H1 (cell line): Measurements from ENCODE around the gene PTPN18. TPM values are rescaled to one million over a fixed set of nuclear protein-coding genes. Genes with fewer than 3 reads are reported as not detected.

Experiments used
- CTCF ChIA-PET: fragments of 300-600 bp; sonication (Branson Sonifier 250); formaldehyde crosslinking; loops from one replicate; lab custom pipeline; 2021; ENCODE audit not compliant: partially characterized antibody; lab: Charles Lee
- POLR2A ChIA-PET: fragments of 300-600 bp; sonication (Branson Sonifier 250); formaldehyde crosslinking; loops from one replicate; lab custom pipeline; 2021; ENCODE audit warnings: inconsistent platforms; ENCODE audit not compliant: partially characterized antibody; lab: Charles Lee
- DNase-seq, 2 experiments: peaks; one replicate each; pipeline versions ENCODE4 v3.0.0 to v3.0.0-alpha.2; 2010 to 2022; ENCODE audit warnings: low spot score in 2 of 2, low read depth in 1 of 2, mixed read lengths in 1 of 2
- FAIRE-seq: peaks from 2 replicates; lab custom pipeline; 2011; peaks lifted over from hg19 to GRCh38; lab: Jason Lieb, UNC
- H2AFZ ChIP-seq: 2 replicates; pipeline ENCODE4 v1.8.1; 2012; ENCODE audit warnings: low read length, inconsistent platforms
- H2AK5ac ChIP-seq: 2 replicates; pipeline ENCODE4 v1.6.1; 2013; ENCODE audit warnings: low read depth, low read length
- H2BK120ac ChIP-seq: replicated peaks from 2 replicates; pipeline ENCODE3; 2013; ENCODE audit warnings: low read depth, low read length, inconsistent platforms
- H2BK12ac ChIP-seq: 2 replicates; pipeline ENCODE4 v1.6.1; 2013; ENCODE audit warnings: low read depth, low read length
- H2BK15ac ChIP-seq: 2 replicates; pipeline ENCODE4 v1.6.1; 2013; ENCODE audit warnings: low read length
- H2BK20ac ChIP-seq: 2 replicates; pipeline ENCODE4 v1.6.1; 2013; ENCODE audit warnings: low read length
- H2BK5ac ChIP-seq: 2 replicates; pipeline ENCODE4 v1.6.1; 2013; ENCODE audit warnings: low read depth, low read length
- H3K14ac ChIP-seq: 2 replicates; pipeline ENCODE4 v1.6.1; 2013; ENCODE audit warnings: inconsistent platforms; ENCODE audit not compliant: insufficient read length
- H3K18ac ChIP-seq: 2 replicates; pipeline ENCODE4 v1.6.1; 2013; ENCODE audit warnings: low read length; ENCODE audit errors: extremely low read depth
- H3K23ac ChIP-seq: 2 replicates; pipeline ENCODE4 v1.6.1; 2013; ENCODE audit warnings: inconsistent platforms; ENCODE audit not compliant: insufficient read length
- H3K23me2 ChIP-seq: 2 replicates; pipeline ENCODE4 v1.6.1; 2013; ENCODE audit warnings: low read depth, low read length
- H3K27ac ChIP-seq: 2 replicates; pipeline ENCODE4 v1.6.1; 2011; ENCODE audit warnings: low read depth, low read length, inconsistent platforms
- H3K27me3 ChIP-seq, 4 experiments: replicated peaks in 1 of 4; 1 replicate in 1 of 4; 2 replicates in 3 of 4; pipeline versions ENCODE4 v1.6.1 to v1.8.1; 2011 to 2013; ENCODE audit warnings: low read length in 3 of 4, mild to moderate bottlenecking in 3 of 4, inconsistent platforms in 2 of 4, mixed read lengths in 2 of 4, moderate library complexity in 1 of 4; ENCODE audit not compliant: control insufficient read depth in 3 of 4, insufficient read depth in 3 of 4; ENCODE audit errors: extremely low read depth in 1 of 4
- H3K36me3 ChIP-seq, 4 experiments: 2 replicates each; pipeline versions ENCODE4 v1.6.1 to v1.8.1; 2011 to 2013; ENCODE audit warnings: mild to moderate bottlenecking in 4 of 4, low read length in 3 of 4, moderate library complexity in 2 of 4, control low read depth in 1 of 4, inconsistent platforms in 1 of 4; ENCODE audit not compliant: insufficient read depth in 4 of 4, control insufficient read depth in 2 of 4
- H3K4ac ChIP-seq: replicated peaks from 2 replicates; pipeline ENCODE3; 2013; ENCODE audit warnings: low read length, low read depth, mixed read lengths, inconsistent platforms; ENCODE audit not compliant: insufficient read length
- H3K4me1 ChIP-seq, 4 experiments: replicated peaks in 1 of 4; 1 replicate in 1 of 4; 2 replicates in 3 of 4; pipeline versions ENCODE4 v1.6.1 to v1.8.1; 2011 to 2013; ENCODE audit warnings: low read length in 3 of 4, inconsistent platforms in 2 of 4, mixed read lengths in 1 of 4; ENCODE audit not compliant: insufficient read depth in 4 of 4, control insufficient read depth in 3 of 4
- H3K4me2 ChIP-seq, 2 experiments: 2 replicates each; pipeline versions ENCODE4 v1.6.1 to v1.8.1; 2011 to 2013; ENCODE audit warnings: low read depth in 2 of 2, low read length in 2 of 2, control low read depth in 1 of 2, inconsistent platforms in 1 of 2, mild to moderate bottlenecking in 1 of 2; ENCODE audit not compliant: insufficient read depth in 1 of 2
- H3K4me3 ChIP-seq, 4 experiments: fragments of 200-600, 300-600 bp in 1 of 4; sonication (generic), shearing (Covaris generic), sonication (Bioruptor Twin) in 1 of 4; 2 replicates each; pipeline versions ENCODE4 v1.5.1 to v1.8.1; 2011 to 2016; ENCODE audit warnings: low read length in 4 of 4, low read depth in 3 of 4, control low read depth in 2 of 4, inconsistent platforms in 2 of 4, mild to moderate bottlenecking in 2 of 4, mixed read lengths in 1 of 4, moderate library complexity in 1 of 4; ENCODE audit not compliant: insufficient read depth in 2 of 4; ENCODE audit errors: extremely low read depth in 1 of 4
- H3K56ac ChIP-seq: replicated peaks from 2 replicates; pipeline ENCODE3; 2013; ENCODE audit warnings: low read depth, mild to moderate bottlenecking, mixed read lengths, low read length, inconsistent platforms; ENCODE audit not compliant: insufficient read length
- H3K79me1 ChIP-seq: 2 replicates; pipeline ENCODE4 v1.6.1; 2013; ENCODE audit warnings: low read depth, low read length, control low read depth
- H3K79me2 ChIP-seq, 2 experiments: 2 replicates each; pipeline versions ENCODE4 v1.6.1 to v1.8.1; 2012 to 2013; ENCODE audit warnings: low read length in 2 of 2, mild to moderate bottlenecking in 2 of 2, inconsistent platforms in 1 of 2; ENCODE audit not compliant: insufficient read depth in 2 of 2, control insufficient read depth in 1 of 2
- H3K9ac ChIP-seq, 4 experiments: replicated peaks in 1 of 4; 1 replicate in 1 of 4; 2 replicates in 3 of 4; pipeline versions ENCODE4 v1.6.1 to v1.8.1; 2011 to 2013; ENCODE audit warnings: low read depth in 3 of 4, low read length in 3 of 4, control low read depth in 2 of 4, mild to moderate bottlenecking in 2 of 4, moderate library complexity in 2 of 4, inconsistent platforms in 1 of 4; ENCODE audit errors: extremely low read depth in 1 of 4
- H3K9me3 ChIP-seq, 2 experiments: 2 replicates each; pipeline versions ENCODE4 v1.6.1 to v1.8.1; 2012 to 2013; ENCODE audit warnings: mild to moderate bottlenecking in 2 of 2, moderate library complexity in 2 of 2, control low read depth in 1 of 2, inconsistent platforms in 1 of 2, low read depth in 1 of 2, low read length in 1 of 2, mixed read lengths in 1 of 2; ENCODE audit not compliant: insufficient read depth in 2 of 2
- H4K20me1 ChIP-seq, 2 experiments: replicated peaks in 1 of 2; 2 replicates each; pipeline versions ENCODE3 to v1.8.1; 2011 to 2013; ENCODE audit warnings: inconsistent platforms in 2 of 2, low read length in 2 of 2, mild to moderate bottlenecking in 1 of 2; ENCODE audit not compliant: insufficient read depth in 2 of 2, control insufficient read depth in 1 of 2
- H4K5ac ChIP-seq: 2 replicates; pipeline ENCODE4 v1.6.1; 2013; ENCODE audit warnings: low read length, low read depth, mixed read lengths, inconsistent platforms; ENCODE audit not compliant: insufficient read length
- H4K8ac ChIP-seq: 2 replicates; pipeline ENCODE4 v1.8.0; 2013; ENCODE audit warnings: mild to moderate bottlenecking, moderate library complexity, low read length, inconsistent platforms; ENCODE audit not compliant: insufficient read depth; ENCODE audit errors: extremely low read depth
- H4K91ac ChIP-seq: replicated peaks from 2 replicates; pipeline ENCODE3; 2013; ENCODE audit warnings: low read length, mixed read lengths, inconsistent platforms; ENCODE audit not compliant: insufficient read length
- E2F6 ChIP-seq: IDR thresholded peaks from 2 replicates; pipeline ENCODE4 v1.6.1; 2012; ENCODE audit warnings: inconsistent platforms
- EZH2 ChIP-seq: fragments of 200-600 bp; sonication (generic); IDR thresholded peaks from 2 replicates; pipeline ENCODE4 v1.7.1; 2012; ENCODE audit warnings: low read depth, mild to moderate bottlenecking, moderate library complexity, low read length, inconsistent platforms; ENCODE audit not compliant: severe bottlenecking
- JUN ChIP-seq: IDR thresholded peaks from 2 replicates; pipeline ENCODE4 v1.6.1; 2011; ENCODE audit warnings: low read depth, mild to moderate bottlenecking, improper control_type of control experiment, low read length
- NANOG ChIP-seq: IDR thresholded peaks from 2 replicates; pipeline ENCODE4 v1.6.1; 2011; ENCODE audit warnings: low read length, low read depth, mild to moderate bottlenecking, inconsistent platforms; ENCODE audit not compliant: insufficient read depth, poor library complexity, severe bottlenecking
- RFX5 ChIP-seq: IDR thresholded peaks from 2 replicates; pipeline ENCODE4 v1.6.1; 2011; ENCODE audit warnings: low read depth, low read length, improper control_type of control experiment, borderline replicate concordance
- RNF2 ChIP-seq: fragments of 200-900, 300-1000 bp; sonication (generic); IDR thresholded peaks from 2 replicates; pipeline ENCODE4 v1.7.1; 2016; ENCODE audit warnings: borderline replicate concordance, low read depth, mild to moderate bottlenecking, antibody characterized with exemption, low read length; ENCODE audit not compliant: poor library complexity, severe bottlenecking; ENCODE audit errors: missing control alignments
- RXRA ChIP-seq: IDR thresholded peaks from 2 replicates; pipeline ENCODE4 v1.6.1; 2011; ENCODE audit warnings: low read depth, mild to moderate bottlenecking, low read length, moderate library complexity; ENCODE audit not compliant: insufficient read depth
- SIN3A ChIP-seq, 2 experiments: IDR thresholded peaks in 1 of 2; conservative IDR thresholded peaks in 1 of 2; 2 replicates each; pipeline ENCODE4 v1.6.1; 2011 to 2012; ENCODE audit warnings: low read length in 2 of 2, improper control_type of control experiment in 1 of 2, low read depth in 1 of 2, mild to moderate bottlenecking in 1 of 2
- TAF7 ChIP-seq: optimal IDR thresholded peaks from 2 replicates; pipeline ENCODE3; 2011; ENCODE audit warnings: low read depth, mild to moderate bottlenecking, inconsistent platforms, low read length, moderate library complexity, borderline replicate concordance
- ZNF274 ChIP-seq: IDR thresholded peaks from 2 replicates; pipeline ENCODE4 v1.7.0; 2012; ENCODE audit warnings: low read length, borderline replicate concordance; ENCODE audit errors: extremely low read depth
- WGBS, 2 experiments: shearing (Covaris generic) in 1 of 2; methylation state at CpG; one replicate each; pipeline versions ENCODE4 v1.1.6 to v1.1.7; 2013 to 2015; ENCODE audit warnings: low lambda C conversion rate in 2 of 2, mixed read lengths in 2 of 2, inconsistent platforms in 1 of 2, low coverage in 1 of 2, missing lambda C conversion rate in 1 of 2; ENCODE audit not compliant: insufficient replicate concordance in 2 of 2, insufficient coverage in 1 of 2, insufficient read length in 1 of 2; ENCODE audit errors: extremely low coverage in 1 of 2, missing lambda C conversion rate in 1 of 2; 5-methylcytosine and 5-hydroxymethylcytosine counted together
- polyA plus RNA-seq, 7 experiments: library from polyadenylated mRNA; depleted of rRNA in 3 of 7; stranded (reverse) in 5 of 7; unstranded in 2 of 7; fragments of >200 nt in 5 of 7; fragments of 200-250 nt in 2 of 7; gene quantifications; 1 replicate in 5 of 7; 2 replicates in 1 of 7; 4 replicates in 1 of 7; pipeline versions ENCODE4 v1.2.1 to v1.2.3, GENCODE V29; 2011 to 2013; ENCODE audit warnings: missing spikeins in 2 of 7, mixed read lengths in 2 of 7
- total RNA-seq: library from RNA; stranded (reverse); fragmentation: NEBNext Ultra II Directional; extraction: Animal tissue kit (Norgen Biotek cat#: 25700); gene quantifications from 2 replicates; pipeline ENCODE4 v1.2.1, GENCODE V29; 2021
- TF ChIP-seq, protein P1 (sequence below): IDR thresholded peaks from 2 replicates; pipeline ENCODE4 v1.6.1; 2011; ENCODE audit warnings: low read depth, mild to moderate bottlenecking, low read length; ENCODE audit not compliant: insufficient read depth

Gene PTPN18
- total and polyA plus RNA-seq, 2 of the 8 experiments (the other 6 are each of a cell fraction or from before 2014, with no cell fraction given): 13.2 to 14.7 TPM

- no peak overlapping the region for H3K4me3 ChIP-seq
- H2BK120ac ChIP-seq: no peak overlapping the region
- no peak overlapping the region for H3K4me2 ChIP-seq
- no peak overlapping the region for H2BK5ac ChIP-seq
- no peaks in the 10 kb centered on the region for H3K27me3 ChIP-seq
- WGBS, 2 experiments: 90% methylated on average over 4 of the region's 4 CpGs; no CpG with 5 or more reads in 1 of the 2 experiments
- no peak overlapping the region for H3K23ac ChIP-seq
- H3K9ac ChIP-seq: no peak overlapping the region
- no peak overlapping the region for H4K8ac ChIP-seq
- peaks cover 14 to 40% (median 37%) of the 10 kb centered on the region in 4 experiments for H3K36me3 ChIP-seq
- H2BK12ac ChIP-seq: no peak overlapping the region
- H2BK20ac ChIP-seq: no peak overlapping the region
- H4K5ac ChIP-seq: no peak overlapping the region
- peaks cover 1 to 16% of the 10 kb centered on the region in 2 experiments for H4K20me1 ChIP-seq
- no peak overlapping the region for H3K27ac ChIP-seq
- POLR2A ChIA-PET: no interaction called here
- H3K23me2 ChIP-seq: no peaks in the 10 kb centered on the region
- H3K18ac ChIP-seq: no peak overlapping the region
- DNase-seq: no peak
- H3K14ac ChIP-seq: no peak overlapping the region
- no peak overlapping the region for H3K56ac ChIP-seq
- H2BK15ac ChIP-seq: no peak overlapping the region
- no peak overlapping the region for H2AFZ ChIP-seq
- H3K4me1 ChIP-seq: no peaks in the 10 kb centered on the region
- no peaks in the 10 kb centered on the region for H3K9me3 ChIP-seq
- H3K79me1 ChIP-seq: peaks cover 9% of the 10 kb centered on the region
- no peak overlapping the region for H2AK5ac ChIP-seq
- H3K4ac ChIP-seq: no peak overlapping the region
- no peak overlapping the region for H4K91ac ChIP-seq
- peaks cover 0 to 13% of the 10 kb centered on the region in 2 experiments; a peak in 2 of 4 replicates for H3K79me2 ChIP-seq
- TF ChIP-seq TAF7: no peak
- no peak for TF ChIP-seq E2F6
- no peak for TF ChIP-seq RNF2
- TF ChIP-seq JUN: no peak
- TF ChIP-seq SIN3A (conservative IDR thresholded peaks at IDR 0.05 in 1 of 2, IDR thresholded peaks at IDR 0.05 in 1 of 2; ENCODE audit: low read depth in 1 of 2, low read length in 2 of 2): no peak
- TF ChIP-seq, protein P1, sequence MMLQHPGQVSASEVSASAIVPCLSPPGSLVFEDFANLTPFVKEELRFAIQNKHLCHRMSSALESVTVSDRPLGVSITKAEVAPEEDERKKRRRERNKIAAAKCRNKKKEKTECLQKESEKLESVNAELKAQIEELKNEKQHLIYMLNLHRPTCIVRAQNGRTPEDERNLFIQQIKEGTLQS: no peak
- TF ChIP-seq RFX5: no peak
- TF ChIP-seq NANOG: no peak
- TF ChIP-seq EZH2: no peak
- no peak for TF ChIP-seq RXRA
- TF ChIP-seq ZNF274: no peak
- TF ChIP-seq, all 59 proteins: peak for 0
- FAIRE-seq: no peak
- CTCF ChIA-PET: interaction anchor here (1.0 to 1.5 kb wide), 3 partner anchors 16 to 166 kb away, joined by 3 read pairs; partner anchors contain the start of gene SMPD4
These were observed 9.2 kb upstream of the PTPN18 start for GRCh38 chr2:130346741-130347066.
